ENCODE data around the gene GNAZ.
A peak's percentile ranks its signal among the peaks of the same experiment; 100 is the strongest.

GNAZ gene

GRCh38 chr22:23065495-23066122 lies 4.7 kb upstream of the GNAZ start:
- no peak for DNase-seq

- DNase-seq, result no peak
These were observed 3.9 kb upstream of the GNAZ start for GRCh38 chr22:23066200-23067022.

DNA sequence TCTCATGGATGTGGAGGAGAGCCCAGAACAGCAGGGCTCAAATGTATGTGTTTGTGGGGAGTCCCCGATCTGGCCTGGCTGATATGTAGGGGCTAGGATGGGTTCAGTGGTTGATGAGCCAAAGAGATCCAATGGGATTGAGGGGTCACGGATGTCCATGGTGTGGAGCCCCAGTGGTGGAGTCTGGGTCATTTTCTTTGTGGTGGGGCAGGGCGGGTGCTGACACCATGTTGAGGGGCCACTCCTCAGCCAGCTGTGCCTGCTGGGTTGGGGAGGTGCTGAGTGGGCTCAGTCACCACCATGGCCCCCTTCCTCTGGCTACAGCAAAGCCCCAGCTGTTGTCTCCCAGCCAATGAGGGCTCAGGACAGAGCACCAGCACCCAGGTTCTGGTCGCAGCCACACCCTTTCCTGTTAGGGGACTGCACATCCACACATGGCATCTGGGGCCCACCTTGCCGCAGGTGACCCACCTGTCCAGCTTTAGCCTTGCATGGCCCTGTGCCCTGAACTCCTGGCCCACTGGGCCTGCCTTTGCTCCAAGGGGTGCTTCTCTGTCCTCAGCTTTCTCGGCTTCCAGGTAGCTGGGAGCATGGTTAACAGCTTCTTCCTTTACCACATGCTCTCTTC lies 3.2 kb upstream of the GNAZ start:
- DNase-seq, result no peak

DNA sequence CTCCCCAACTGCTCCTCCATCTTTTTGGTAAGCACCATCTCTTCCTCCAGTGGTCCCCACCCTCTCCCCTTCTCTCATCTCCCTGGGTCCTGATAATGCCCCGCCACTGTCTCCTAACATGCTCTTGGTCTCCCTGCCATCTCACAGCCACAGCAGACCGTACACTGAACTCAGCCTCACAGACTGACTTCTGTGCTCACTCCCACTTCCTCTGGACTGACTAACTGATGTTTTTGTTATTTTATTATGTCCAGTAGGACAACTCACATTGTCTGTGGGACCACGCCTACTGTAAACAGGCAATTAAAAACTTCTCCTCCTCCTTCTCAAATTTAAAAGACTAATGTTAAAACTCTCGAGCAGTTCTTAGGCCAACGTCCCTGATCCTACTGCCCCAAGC lies 2.6 kb upstream of the GNAZ start:
- no peak for DNase-seq

DNA sequence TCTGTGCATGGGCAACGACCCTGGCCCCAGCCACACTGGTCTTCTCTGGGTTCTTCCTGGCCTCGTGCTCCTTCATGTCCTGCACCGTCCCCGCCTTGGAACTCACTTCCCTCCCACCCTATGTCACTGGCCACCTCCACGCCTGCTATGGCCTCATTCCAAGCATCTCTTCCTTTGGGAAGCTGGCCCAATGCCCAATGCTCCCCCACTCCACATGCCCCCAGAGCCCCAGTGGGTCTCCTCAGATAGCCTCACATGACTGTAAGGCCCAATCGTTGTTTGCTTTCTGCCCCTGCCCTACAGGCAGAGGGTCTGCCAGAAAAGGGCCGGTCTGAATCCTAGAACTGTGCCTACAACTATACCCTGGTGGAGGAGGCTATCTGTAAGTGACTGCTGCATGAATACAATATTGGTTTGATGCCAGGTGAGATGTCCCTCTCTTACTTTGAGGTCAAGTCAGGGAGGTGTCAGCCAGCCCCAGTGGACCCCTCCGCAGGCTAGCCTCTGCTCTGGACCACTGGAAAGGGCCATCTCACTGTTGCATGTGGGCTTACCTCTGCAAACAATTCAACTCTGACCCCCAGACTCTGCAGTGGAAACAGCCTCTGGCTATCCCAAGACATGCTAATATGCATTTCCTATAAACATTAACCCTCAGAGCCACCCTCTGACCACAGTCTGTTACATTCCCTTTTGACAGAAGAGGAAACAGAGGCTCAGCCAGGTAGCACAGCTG lies 2.1 kb upstream of the GNAZ start:
- no peak for DNase-seq

GRCh38 chr22:23068832-23069385 lies 1.4 kb upstream of the GNAZ start:
- no peak for DNase-seq

DNA sequence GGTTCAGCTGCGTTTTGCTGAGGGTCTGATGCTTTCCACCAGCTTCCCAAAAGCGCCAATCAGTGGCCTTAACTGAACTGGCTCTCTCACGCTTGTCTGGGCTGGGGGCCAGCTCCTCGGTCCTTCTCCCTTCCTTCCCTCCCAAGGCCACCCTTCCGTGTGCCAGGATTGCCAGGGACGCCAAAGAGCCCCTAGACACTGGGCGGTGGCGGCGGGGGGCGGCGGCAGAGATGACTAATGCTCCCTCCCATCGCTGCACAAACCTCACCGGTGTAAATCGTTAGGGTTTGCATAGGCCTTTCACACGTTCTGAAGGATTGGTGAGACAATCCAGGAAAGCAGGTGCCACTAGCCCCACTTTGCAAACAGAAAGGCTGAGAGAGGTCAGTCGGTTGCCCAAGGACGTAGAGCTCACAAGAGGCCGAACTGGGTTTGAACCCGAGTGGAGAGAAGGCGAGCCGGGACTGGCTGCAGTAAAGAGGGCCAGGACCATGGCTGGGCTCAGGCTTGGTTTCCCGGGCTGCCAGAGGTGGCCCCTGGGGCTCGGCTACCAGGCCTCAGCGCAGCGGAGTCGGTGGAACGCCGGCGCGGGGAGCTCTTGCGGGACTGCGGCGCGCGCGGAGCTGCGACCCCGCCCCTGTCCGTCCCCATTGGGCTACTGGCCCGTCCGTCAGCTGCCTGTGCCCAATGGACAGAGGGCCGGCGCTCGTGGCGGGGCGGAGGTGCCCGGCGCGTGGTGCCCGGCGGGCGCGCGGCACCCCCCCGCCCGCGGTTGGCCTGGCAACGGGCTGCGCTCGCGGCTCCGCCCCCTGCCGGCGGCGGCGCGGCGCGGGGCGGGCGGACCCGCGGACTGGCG lies 589 bp upstream of the GNAZ start:
- peak; percentile 89 for DNase-seq

GRCh38 chr22:23071230-23072076 lies 1.1 kb downstream of the GNAZ start:
- DNase-seq, result no peak

DNA sequence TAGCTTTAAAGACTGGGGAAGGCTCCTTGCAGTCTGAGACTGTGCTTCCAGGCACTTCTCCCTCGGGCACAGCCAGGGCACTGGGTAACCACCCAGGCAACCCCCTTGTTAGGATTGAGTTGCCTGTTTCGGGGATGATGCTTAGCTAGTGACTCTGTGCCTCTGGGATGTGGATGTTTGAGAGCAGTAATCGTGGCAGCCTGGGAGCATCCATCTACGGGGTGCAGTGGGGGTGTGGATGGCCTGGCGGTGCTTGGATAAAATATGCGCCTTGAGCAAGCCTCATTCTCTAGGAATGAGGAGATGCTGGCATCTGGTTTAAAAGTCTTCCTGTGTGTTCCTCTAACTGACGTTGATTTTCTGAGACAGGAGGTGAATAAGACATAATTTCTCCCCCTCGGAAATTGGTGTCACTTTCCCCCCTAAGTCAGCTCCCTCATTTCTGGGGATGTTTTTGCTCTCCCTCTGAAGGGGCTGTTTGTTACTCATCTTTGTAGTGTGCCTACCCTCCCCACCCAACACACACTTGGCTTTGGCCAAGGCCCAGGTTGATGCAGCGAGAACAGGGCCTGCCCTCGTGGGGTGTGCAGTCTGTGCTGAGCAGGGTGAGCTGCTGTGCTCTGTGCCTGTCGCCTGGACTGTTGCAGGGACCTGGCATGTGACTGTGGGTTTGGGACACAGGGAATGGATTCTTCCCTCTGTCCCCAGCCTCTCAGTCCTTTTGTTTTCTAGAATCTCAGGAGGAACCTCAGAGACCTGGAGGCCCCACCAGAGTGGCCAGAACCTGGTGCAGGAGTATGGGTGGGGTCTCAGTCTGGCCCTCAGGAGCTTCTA lies 2.0 kb downstream of the GNAZ start:
- DNase-seq, result no peak

DNA sequence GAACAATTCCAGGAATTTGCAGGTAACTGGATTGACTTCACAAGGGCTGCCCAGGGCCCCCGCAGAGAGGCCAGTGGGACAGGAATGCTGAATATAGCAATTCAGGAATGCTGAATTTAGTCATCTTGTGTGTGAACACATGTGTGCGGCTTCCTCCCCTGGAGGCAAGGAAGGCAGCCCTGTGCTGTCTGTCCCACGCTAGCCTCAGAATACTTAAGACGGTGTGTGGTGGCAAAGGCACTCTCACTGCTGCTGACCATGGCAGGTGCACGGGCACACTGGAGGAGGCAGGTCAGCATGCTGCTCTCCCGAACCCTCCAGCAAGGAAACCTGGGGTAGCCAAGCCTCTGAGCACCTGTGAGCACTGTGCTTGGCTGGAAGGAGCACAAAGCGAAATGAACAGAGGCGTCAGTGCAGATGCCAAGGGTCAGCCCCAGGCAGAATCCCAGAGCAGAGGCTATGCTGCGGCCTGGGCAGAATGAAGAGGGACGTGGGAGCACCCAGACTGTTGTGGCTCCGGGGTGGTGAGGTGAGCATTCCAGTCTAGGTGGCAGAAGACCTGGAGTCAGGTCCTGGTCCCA lies 2.7 kb downstream of the GNAZ start:
- no peak for DNase-seq

- DNase-seq, result no peak
These were observed 3.4 kb downstream of the GNAZ start for GRCh38 chr22:23073526-23074229.

DNA sequence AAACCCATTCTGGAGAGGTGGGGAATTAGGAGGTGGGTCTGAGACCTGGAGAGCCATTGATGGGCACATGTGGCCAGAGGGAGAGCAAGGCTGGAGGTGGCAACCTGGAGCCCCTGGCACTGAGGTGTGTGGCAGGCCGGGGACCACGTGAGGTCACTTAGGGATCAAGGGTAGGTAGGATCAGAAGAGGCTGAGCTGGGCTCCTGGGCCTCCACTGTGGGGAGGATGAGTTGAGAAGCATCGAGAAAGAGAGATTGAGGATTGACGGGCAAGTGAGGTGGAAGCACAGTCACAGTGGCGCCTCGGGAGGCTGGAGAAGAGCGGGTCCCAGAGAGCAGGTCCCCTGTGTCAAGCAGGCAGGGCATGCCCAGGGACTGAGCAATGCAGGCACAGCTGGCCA lies 4.1 kb downstream of the GNAZ start:
- DNase-seq, result no peak

GRCh38 chr22:23075050-23075449 lies 4.7 kb downstream of the GNAZ start:
- DNase-seq, result no peak

DNA sequence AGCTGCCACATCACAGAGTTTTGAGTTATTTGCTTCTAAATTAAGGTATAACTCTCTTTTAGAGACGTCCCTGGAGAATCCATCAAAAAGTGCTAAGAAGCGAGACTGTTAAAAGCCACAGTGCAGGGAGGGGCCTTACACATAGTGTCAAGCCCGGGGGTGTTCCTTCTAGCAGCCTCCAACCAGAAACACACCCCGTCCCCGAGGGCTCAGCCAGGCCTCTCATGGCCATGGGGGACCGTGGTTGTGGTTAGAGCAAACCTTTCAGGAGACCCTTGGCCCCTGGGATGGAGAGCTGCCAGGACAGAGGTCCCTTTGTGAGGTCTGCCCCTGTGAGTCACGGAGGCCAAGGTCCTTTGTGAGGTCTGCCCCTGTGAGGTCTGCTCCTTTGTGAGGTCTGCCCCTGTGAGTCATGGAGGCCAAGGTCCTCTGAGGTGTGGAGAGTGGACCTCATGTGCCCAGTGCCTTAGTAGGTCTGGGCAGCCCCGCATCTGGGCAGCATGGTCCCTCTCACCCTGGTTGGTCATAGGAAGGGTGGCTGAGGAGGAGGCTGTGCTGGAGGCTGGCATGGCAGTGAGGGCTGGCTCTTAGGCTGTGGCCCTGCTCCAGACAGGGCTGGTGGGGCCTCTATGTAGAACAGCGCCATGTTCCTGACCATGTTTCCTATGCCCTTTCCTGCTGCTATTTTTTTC lies 5.4 kb downstream of the GNAZ start:
- no peak for DNase-seq

DNA sequence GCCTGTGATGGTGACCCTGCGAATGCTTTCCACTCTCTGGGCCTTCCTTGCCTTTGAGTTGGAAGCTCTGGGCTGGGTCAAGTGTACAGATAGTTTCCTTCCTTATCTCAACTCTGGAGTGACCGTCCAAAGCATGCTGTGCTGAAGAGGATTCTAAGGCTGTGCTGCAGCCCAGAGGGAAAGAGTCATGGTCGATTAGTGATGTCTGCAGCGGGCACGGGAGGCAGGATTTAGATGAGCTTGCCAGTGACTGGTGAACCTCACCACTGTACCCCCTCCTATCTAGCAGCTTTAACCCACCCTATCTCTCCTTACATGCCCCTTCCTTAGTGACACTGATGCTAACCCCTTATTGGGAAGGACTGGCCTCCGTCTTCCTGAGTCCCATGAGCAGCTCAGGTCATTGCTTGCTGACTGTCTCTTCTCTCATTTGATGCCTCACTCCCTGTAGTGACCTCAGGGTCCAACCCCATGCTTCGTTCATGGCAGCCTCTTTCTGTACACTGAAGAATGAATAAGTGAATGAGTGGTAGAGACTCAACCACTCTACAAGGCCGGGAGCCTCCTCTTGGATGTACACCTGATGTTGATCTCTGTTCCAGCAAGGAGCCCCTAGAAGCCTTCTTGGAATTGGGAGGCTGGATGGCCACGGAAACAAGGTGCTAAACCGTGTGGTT lies 6.7 kb downstream of the GNAZ start:
- DNase-seq, result no peak

GRCh38 chr22:23077627-23078461 lies 7.5 kb downstream of the GNAZ start:
- no peak for DNase-seq

GRCh38 chr22:23078462-23078787 lies 8.1 kb downstream of the GNAZ start:
- no peak for DNase-seq

All from stimulated activated CD4-positive, alpha-beta T cell treated with anti-CD3 and anti-CD28 coated beads, Interleukin-4, amount 100 ng/mL, for 24 hours (primary cell).